GM12878 (cell line): ENCODE results near the gene MAPT. TPM values are rescaled to one million over a fixed set of nuclear protein-coding genes. Genes with fewer than 3 reads are reported as not detected.

ENCODE experiments used
- ATAC-seq: fragments of 200-7000 bp; cut with Tn5 transposase; 3 replicates; pipeline ENCODE4 v1.9.1; 2020; ENCODE audit warnings: mild to moderate bottlenecking, moderate library complexity
- BruUV-seq: library from RNA; stranded (reverse); fragments of 400-500 nt; replicated peaks from 2 replicates; lab custom pipeline; 2021; lab: Mats Ljungman, UMichigan
- CTCF ChIA-PET: fragments of 300-600 bp; sonication (Branson Sonifier 250); formaldehyde crosslinking; extraction: SDS; loops from one replicate; lab custom pipeline; 2021; ENCODE audit warnings: inconsistent platforms; lab: Yijun Ruan, JAX
- POLR2A ChIA-PET: fragments of 350-600 bp; formaldehyde crosslinking; extraction: SDS; loops from one replicate; lab custom pipeline; 2021; ENCODE audit warnings: inconsistent platforms; lab: Charles Lee
- RAD21 ChIA-PET: fragments of 300-600 bp; sonication (Branson Sonifier 250); formaldehyde crosslinking; loops from one replicate; lab custom pipeline; 2023; ENCODE audit warnings: antibody characterized with exemption; ENCODE audit not compliant: unreplicated experiment; lab: Charles Lee
- SMC1A ChIA-PET: fragments of 300-600 bp; sonication (Branson Sonifier 250); formaldehyde crosslinking; loops from one replicate; lab custom pipeline; 2023; ENCODE audit not compliant: unreplicated experiment, uncharacterized antibody; lab: Charles Lee
- DNase-seq: peaks from one replicate; pipeline ENCODE4 v3.0.0-alpha.2; 2011; ENCODE audit warnings: low read depth, low spot score
- FAIRE-seq: peaks from 3 replicates; lab custom pipeline; 2011; peaks lifted over from hg19 to GRCh38; lab: Jason Lieb, UNC
- H2AFZ ChIP-seq: 2 replicates; pipeline ENCODE4 v1.6.0; 2011; ENCODE audit warnings: low read depth, low read length, control low read depth; ENCODE audit not compliant: control insufficient read depth
- H3K27ac ChIP-seq: 2 replicates; pipeline ENCODE4 v1.5.1; 2011; ENCODE audit warnings: control low read depth; ENCODE audit not compliant: control insufficient read depth, insufficient read depth
- H3K27me3 ChIP-seq, 2 experiments: replicated peaks in 1 of 2; 2 replicates each; pipeline versions ENCODE4 v1.6.0 to v1.6.1; 2011; ENCODE audit warnings: low read length in 1 of 2; ENCODE audit not compliant: control insufficient read depth in 2 of 2, insufficient read depth in 2 of 2
- H3K36me3 ChIP-seq, 2 experiments: 2 replicates each; pipeline ENCODE4 v1.5.1; 2011; ENCODE audit warnings: low read length in 1 of 2; ENCODE audit not compliant: control insufficient read depth in 2 of 2, insufficient read depth in 2 of 2
- H3K4me1 ChIP-seq: 2 replicates; pipeline ENCODE4 v1.6.1; 2011; ENCODE audit warnings: mild to moderate bottlenecking, low read length, moderate library complexity, mixed read lengths; ENCODE audit not compliant: control insufficient read depth, insufficient read depth
- H3K4me2 ChIP-seq: 2 replicates; pipeline ENCODE4 v1.6.0; 2011; ENCODE audit warnings: control low read depth; ENCODE audit not compliant: control insufficient read depth, insufficient read depth
- H3K4me3 ChIP-seq: fragments of 200-600 bp; sonication (generic); 2 replicates; pipeline ENCODE4 v1.5.1; 2016
- H3K79me2 ChIP-seq: 2 replicates; pipeline ENCODE4 v1.6.0; 2011; ENCODE audit warnings: low read length; ENCODE audit not compliant: control insufficient read depth, insufficient read depth
- H3K9ac ChIP-seq: 2 replicates; pipeline ENCODE4 v1.8.0; 2011; ENCODE audit warnings: low read length, control low read depth, mixed read lengths; ENCODE audit not compliant: control insufficient read depth, insufficient read depth
- H3K9me3 ChIP-seq: replicated peaks from 3 replicates; pipeline ENCODE4 v1.5.1; 2011; ENCODE audit warnings: mild to moderate bottlenecking, low read length; ENCODE audit not compliant: control insufficient read depth, insufficient read depth
- H4K20me1 ChIP-seq: 2 replicates; pipeline ENCODE4 v1.6.0; 2011; ENCODE audit not compliant: control insufficient read depth, insufficient read depth
- ATF7 ChIP-seq: fragments of 450-650 bp; IDR thresholded peaks from 2 replicates; pipeline ENCODE4 v1.6.1; 2016; ENCODE audit warnings: low read depth, mild to moderate bottlenecking
- CHD1 ChIP-seq: IDR thresholded peaks from 2 replicates; pipeline ENCODE4 v1.6.1; 2012; ENCODE audit warnings: low read depth, low read length, improper control_type of control experiment
- CREM ChIP-seq: IDR thresholded peaks from 2 replicates; pipeline ENCODE4 v1.6.1; 2014; ENCODE audit warnings: antibody characterized with exemption, low read depth
- FOXM1 ChIP-seq: IDR thresholded peaks from 2 replicates; pipeline ENCODE4 v1.6.1; 2012; ENCODE audit warnings: low read depth, mild to moderate bottlenecking, inconsistent platforms, low read length, moderate library complexity
- HSF1 ChIP-seq: fragments of 150-350 bp; IDR thresholded peaks from 2 replicates; pipeline ENCODE4 v1.6.1; 2014; ENCODE audit warnings: mild to moderate bottlenecking, low read depth, low read length
- IKZF1 ChIP-seq: fragments of 450-650 bp; conservative IDR thresholded peaks from 2 replicates; pipeline ENCODE4 v1.6.1; 2017; ENCODE audit warnings: antibody characterized with exemption, mild to moderate bottlenecking
- IRF4 ChIP-seq: IDR thresholded peaks from 2 replicates; pipeline ENCODE4 v1.6.1; 2011; ENCODE audit warnings: low read depth, low read length
- MEF2B ChIP-seq: fragments of 450-650 bp; IDR thresholded peaks from 2 replicates; pipeline ENCODE4 v1.6.1; 2018; ENCODE audit warnings: mild to moderate bottlenecking, moderate library complexity; ENCODE audit not compliant: partially characterized antibody, poor library complexity, severe bottlenecking
- NKRF ChIP-seq: fragments of 450-650 bp; conservative IDR thresholded peaks from 2 replicates; pipeline ENCODE4 v1.6.1; 2017; ENCODE audit warnings: mild to moderate bottlenecking, moderate library complexity
- PAX8 ChIP-seq: fragments of 450-650 bp; IDR thresholded peaks from 2 replicates; pipeline ENCODE4 v1.6.1; 2017; ENCODE audit warnings: mild to moderate bottlenecking, moderate library complexity
- POLR2AphosphoS5 ChIP-seq: IDR thresholded peaks from 2 replicates; pipeline ENCODE4 v1.6.1; 2011; ENCODE audit warnings: mild to moderate bottlenecking, low read length, inconsistent platforms
- RBBP5 ChIP-seq: fragments of 200-600 bp; sonication (generic); conservative IDR thresholded peaks from 2 replicates; pipeline ENCODE4 v1.6.1; 2016
- RUNX3 ChIP-seq: IDR thresholded peaks from 2 replicates; pipeline ENCODE4 v1.6.1; 2012; ENCODE audit warnings: low read length, inconsistent platforms
- SIX5 ChIP-seq: IDR thresholded peaks from 2 replicates; pipeline ENCODE4 v1.6.1; 2011; ENCODE audit warnings: mild to moderate bottlenecking, low read depth, low read length, moderate library complexity; ENCODE audit not compliant: severe bottlenecking
- SRF ChIP-seq, 2 experiments: IDR thresholded peaks; 2 replicates each; pipeline ENCODE4 v1.6.1; 2011; ENCODE audit warnings: low read depth in 2 of 2, low read length in 2 of 2, mild to moderate bottlenecking in 1 of 2, moderate library complexity in 1 of 2
- ZNF207 ChIP-seq: fragments of 450-650 bp; IDR thresholded peaks from 2 replicates; pipeline ENCODE4 v1.6.1; 2014; ENCODE audit warnings: antibody characterized with exemption, mild to moderate bottlenecking, borderline replicate concordance
- WGBS: methylation state at CpG from one replicate; pipeline ENCODE4 v1.1.6; 2016; ENCODE audit warnings: low lambda C conversion rate; ENCODE audit not compliant: insufficient replicate concordance, insufficient coverage; ENCODE audit errors: missing lambda C conversion rate; 5-methylcytosine and 5-hydroxymethylcytosine counted together
- in situ Hi-C: fragments of 300-500 bp; cut with MboI; formaldehyde crosslinking; loops from 9 replicates; pipeline ENCODE4 v1.14.3; 2018; ENCODE audit warnings: mixed read lengths
- intact Hi-C: fragments of 100-400 bp; cut with micrococcal nuclease; formaldehyde crosslinking; loops from one replicate; pipeline ENCODE4 v1.14.2; 2022; ENCODE audit not compliant: unreplicated experiment
- polyA plus RNA-seq, 11 experiments: library from polyadenylated mRNA; depleted of rRNA in 4 of 11; unstranded in 6 of 11; stranded (reverse) in 5 of 11; fragments of >200 nt; fragmentation: Nextera tagmentation in 4 of 11; fragmentation: Illumina TruSeq in 1 of 11; extraction: Ambion mirVana in 4 of 11; extraction: Trizol in 1 of 11; gene quantifications; 1 replicate in 1 of 11; 2 replicates in 10 of 11; pipeline versions ENCODE4 v1.2.1 to v1.2.3, GENCODE V29; 2011 to 2016; ENCODE audit warnings: inconsistent platforms in 2 of 11, missing spikeins in 2 of 11, low read depth in 1 of 11
- total RNA-seq, 4 experiments: library from RNA; depleted of rRNA in 3 of 4; stranded (reverse); fragments of >200 nt in 3 of 4; fragmentation: Illumina TruSeq in 1 of 4; extraction: Trizol in 1 of 4; gene quantifications; 2 replicates each; pipeline versions ENCODE4 v1.2.1 to v1.2.3, GENCODE V29; 2013 to 2021
- TF ChIP-seq, protein P1 (sequence below): IDR thresholded peaks from 2 replicates; pipeline ENCODE4 v1.6.1; 2011; ENCODE audit warnings: low read depth, mild to moderate bottlenecking, low read length, moderate library complexity, borderline replicate concordance; ENCODE audit errors: extremely low read depth
- TF ChIP-seq, protein P2 (sequence below): fragments of 450-650 bp; IDR thresholded peaks from 2 replicates; pipeline ENCODE4 v1.6.1; 2017; ENCODE audit warnings: antibody characterized with exemption, mild to moderate bottlenecking, moderate library complexity

The MAPT gene
- total and polyA plus RNA-seq, 10 of the 15 experiments (the other 5 are each of a cell fraction or from before 2014, with no cell fraction given), result under 0.01 to 0.05 (median 0.03) TPM; not detected in 7

DNA sequence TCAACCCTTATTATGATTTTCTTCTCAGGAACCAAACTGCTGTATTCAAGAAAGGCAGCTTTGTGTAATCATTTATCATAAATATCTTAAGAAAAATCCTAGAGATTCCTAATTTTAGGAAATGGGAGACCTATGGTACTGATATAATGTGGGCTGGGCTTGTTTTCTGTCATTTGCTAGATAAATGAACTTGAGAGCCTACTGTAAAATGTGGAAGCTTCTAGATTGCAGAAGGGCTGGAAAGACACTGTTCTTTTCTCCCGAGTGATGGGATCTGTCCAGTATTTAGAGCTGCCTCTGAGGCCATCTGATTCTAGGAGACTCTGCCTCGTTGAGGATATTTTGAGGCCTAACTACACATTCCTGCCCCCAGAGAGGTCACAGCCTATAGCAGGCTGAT lies 84.8 kb downstream of the MAPT start:
- H3K4me2 ChIP-seq, result no peak overlapping the region
- H3K4me3 ChIP-seq, result no peak overlapping the region
- ATAC-seq, result no peak
- H3K36me3 ChIP-seq, result no peaks in the 10 kb centered on the region
- no peak overlapping the region for H3K27ac ChIP-seq
- in situ Hi-C loops (no loop called here), intact Hi-C loops (no loop called here)
- SMC1A ChIA-PET, result no interaction called here
- H2AFZ ChIP-seq, result no peak overlapping the region
- H3K27me3 ChIP-seq, result no peaks in the 10 kb centered on the region; a peak in 2 of 4 replicates
- no peak for TF ChIP-seq NKRF
- no peak for TF ChIP-seq IRF4
- no peak for TF ChIP-seq ATF7
- TF ChIP-seq FOXM1, result no peak
- TF ChIP-seq SIX5, result no peak
- no peak for TF ChIP-seq ZNF207
- TF ChIP-seq, protein P1, sequence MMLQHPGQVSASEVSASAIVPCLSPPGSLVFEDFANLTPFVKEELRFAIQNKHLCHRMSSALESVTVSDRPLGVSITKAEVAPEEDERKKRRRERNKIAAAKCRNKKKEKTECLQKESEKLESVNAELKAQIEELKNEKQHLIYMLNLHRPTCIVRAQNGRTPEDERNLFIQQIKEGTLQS, result no peak
- no peak for TF ChIP-seq POLR2AphosphoS5
- TF ChIP-seq, protein P2, sequence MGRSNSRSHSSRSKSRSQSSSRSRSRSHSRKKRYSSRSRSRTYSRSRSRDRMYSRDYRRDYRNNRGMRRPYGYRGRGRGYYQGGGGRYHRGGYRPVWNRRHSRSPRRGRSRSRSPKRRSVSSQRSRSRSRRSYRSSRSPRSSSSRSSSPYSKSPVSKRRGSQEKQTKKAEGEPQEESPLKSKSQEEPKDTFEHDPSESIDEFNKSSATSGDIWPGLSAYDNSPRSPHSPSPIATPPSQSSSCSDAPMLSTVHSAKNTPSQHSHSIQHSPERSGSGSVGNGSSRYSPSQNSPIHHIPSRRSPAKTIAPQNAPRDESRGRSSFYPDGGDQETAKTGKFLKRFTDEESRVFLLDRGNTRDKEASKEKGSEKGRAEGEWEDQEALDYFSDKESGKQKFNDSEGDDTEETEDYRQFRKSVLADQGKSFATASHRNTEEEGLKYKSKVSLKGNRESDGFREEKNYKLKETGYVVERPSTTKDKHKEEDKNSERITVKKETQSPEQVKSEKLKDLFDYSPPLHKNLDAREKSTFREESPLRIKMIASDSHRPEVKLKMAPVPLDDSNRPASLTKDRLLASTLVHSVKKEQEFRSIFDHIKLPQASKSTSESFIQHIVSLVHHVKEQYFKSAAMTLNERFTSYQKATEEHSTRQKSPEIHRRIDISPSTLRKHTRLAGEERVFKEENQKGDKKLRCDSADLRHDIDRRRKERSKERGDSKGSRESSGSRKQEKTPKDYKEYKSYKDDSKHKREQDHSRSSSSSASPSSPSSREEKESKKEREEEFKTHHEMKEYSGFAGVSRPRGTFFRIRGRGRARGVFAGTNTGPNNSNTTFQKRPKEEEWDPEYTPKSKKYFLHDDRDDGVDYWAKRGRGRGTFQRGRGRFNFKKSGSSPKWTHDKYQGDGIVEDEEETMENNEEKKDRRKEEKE, result no peak
- TF ChIP-seq IKZF1, result no peak
- TF ChIP-seq CREM, result no peak
- no peak for TF ChIP-seq RBBP5
- TF ChIP-seq MEF2B, result no peak
- no peak for TF ChIP-seq SRF (IDR thresholded peaks at IDR 0.05; ENCODE audit: low read depth in 2 of 2, low read length in 2 of 2)
- no peak for TF ChIP-seq CHD1
- TF ChIP-seq PAX8, result no peak
- no peak for TF ChIP-seq HSF1
- TF ChIP-seq RUNX3, result no peak
- no TSS peak for BruUV-seq
- H4K20me1 ChIP-seq, result no peaks in the 10 kb centered on the region
- no peaks in the 10 kb centered on the region for H3K4me1 ChIP-seq
- RAD21 ChIA-PET, result no interaction called here
- CTCF ChIA-PET, result no interaction called here
- DNase-seq, result no peak
- FAIRE-seq, result no peak
- H3K9me3 ChIP-seq, result no peaks in the 10 kb centered on the region
- H3K79me2 ChIP-seq, result no peaks in the 10 kb centered on the region
- WGBS, result 0% methylated on average over 2 of the region's 2 CpGs
- POLR2A ChIA-PET, result no interaction called here
- no peak overlapping the region for H3K9ac ChIP-seq
